Measurements from ENCODE around the gene TNIP2. TPM values are rescaled to one million over a fixed set of nuclear protein-coding genes. Genes with fewer than 3 reads are reported as not detected.

The TNIP2 gene
- total RNA-seq, 1 donor from 2014 or later: 25.4 TPM

DNA sequence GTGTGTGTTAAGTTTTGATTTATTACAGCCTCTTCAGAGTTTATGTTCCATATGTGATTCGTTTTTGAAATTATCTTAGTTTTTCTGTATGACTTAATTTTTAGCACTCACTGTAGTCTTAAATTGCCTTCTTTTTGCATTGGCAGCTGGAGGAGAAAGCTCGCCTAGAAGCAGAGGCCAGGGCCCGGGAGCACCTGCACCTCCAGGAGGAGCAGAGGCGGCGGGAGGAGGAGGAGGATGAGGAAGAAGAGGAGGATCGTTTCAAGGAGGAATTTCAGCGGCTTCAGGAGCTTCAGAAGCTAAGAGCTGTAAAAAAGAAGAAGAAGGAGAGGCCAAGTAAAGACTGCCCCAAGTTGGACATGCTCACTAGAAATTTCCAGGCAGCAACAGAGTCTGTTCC lies 56.6 kb downstream of the TNIP2 start:
- peak overlapping the region; percentile 64 for H3K27ac Mint-ChIP-seq (ENCODE audit: unreplicated experiment)
- no peak overlapping the region for H3K4me3 Mint-ChIP-seq (ENCODE audit: unreplicated experiment)
- H3K9me3 Mint-ChIP-seq (ENCODE audit: unreplicated experiment): peaks cover 11% of the 10 kb centered on the region
- no peak for DNase-seq
- peaks cover 5% of the 10 kb centered on the region for H3K36me3 Mint-ChIP-seq (ENCODE audit: unreplicated experiment)
- peaks cover 12% of the 10 kb centered on the region for H3K27me3 Mint-ChIP-seq (ENCODE audit: unreplicated experiment)
- no peak for TF ChIP-seq CTCF (IDR thresholded peaks at IDR 0.05; ENCODE audit: partially characterized antibody, unreplicated experiment)
- H3K4me1 Mint-ChIP-seq (ENCODE audit: low read depth, unreplicated experiment): peaks cover 15% of the 10 kb centered on the region

DNA sequence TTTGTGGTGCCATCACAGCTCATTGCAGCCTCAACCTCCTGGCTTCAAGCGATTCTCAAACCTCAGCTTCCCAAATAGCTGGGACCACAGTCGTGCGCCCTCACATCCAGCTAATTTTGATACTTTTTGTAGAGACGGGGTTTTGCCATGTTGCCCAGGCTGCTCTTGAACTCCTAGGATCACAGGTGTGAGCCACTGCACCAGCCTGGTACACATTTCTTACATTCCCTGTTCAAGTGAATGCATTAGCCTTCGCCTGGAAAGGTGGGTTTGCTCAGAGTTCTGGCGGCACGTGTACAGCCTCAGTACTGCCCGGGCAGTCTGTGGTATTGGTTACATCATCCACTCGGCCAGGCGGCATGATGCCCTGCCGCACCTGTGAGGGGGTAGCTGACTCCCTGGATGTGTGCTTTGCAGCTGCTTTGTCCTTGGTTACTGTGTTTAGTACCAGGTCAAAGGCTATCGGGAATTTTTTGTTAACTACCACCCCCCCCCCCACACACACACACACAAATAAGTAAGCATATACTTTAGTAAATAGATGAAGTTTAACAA lies 57.1 kb downstream of the TNIP2 start:
- Mint-ChIP-seq H3K4me1 (ENCODE audit: low read depth, unreplicated experiment) (peaks cover 15% of the 10 kb centered on the region), H3K36me3 (ENCODE audit: unreplicated experiment) (peaks cover 5% of the 10 kb centered on the region), H3K4me3 (ENCODE audit: unreplicated experiment) (no peak overlapping the region), H3K27ac (ENCODE audit: unreplicated experiment) (peak overlapping the region; percentile 64), H3K27me3 (ENCODE audit: unreplicated experiment) (peaks cover 14% of the 10 kb centered on the region), H3K9me3 (ENCODE audit: unreplicated experiment) (peaks cover 11% of the 10 kb centered on the region)
- DNase-seq: no peak
- TF ChIP-seq CTCF (IDR thresholded peaks at IDR 0.05; ENCODE audit: partially characterized antibody, unreplicated experiment): no peak

- Mint-ChIP-seq H3K27ac (ENCODE audit: unreplicated experiment) (no peak overlapping the region), H3K9me3 (ENCODE audit: unreplicated experiment) (peaks cover 16% of the 10 kb centered on the region), H3K4me3 (ENCODE audit: unreplicated experiment) (no peak overlapping the region), H3K4me1 (ENCODE audit: low read depth, unreplicated experiment) (peaks cover 16% of the 10 kb centered on the region), H3K36me3 (ENCODE audit: unreplicated experiment) (peaks cover 5% of the 10 kb centered on the region), H3K27me3 (ENCODE audit: unreplicated experiment) (peaks cover 14% of the 10 kb centered on the region)
- no peak for DNase-seq
- no peak for TF ChIP-seq CTCF (IDR thresholded peaks at IDR 0.05; ENCODE audit: partially characterized antibody, unreplicated experiment)
These were observed 57.6 kb downstream of the TNIP2 start for GRCh38 chr4:2698504-2698903.

DNA sequence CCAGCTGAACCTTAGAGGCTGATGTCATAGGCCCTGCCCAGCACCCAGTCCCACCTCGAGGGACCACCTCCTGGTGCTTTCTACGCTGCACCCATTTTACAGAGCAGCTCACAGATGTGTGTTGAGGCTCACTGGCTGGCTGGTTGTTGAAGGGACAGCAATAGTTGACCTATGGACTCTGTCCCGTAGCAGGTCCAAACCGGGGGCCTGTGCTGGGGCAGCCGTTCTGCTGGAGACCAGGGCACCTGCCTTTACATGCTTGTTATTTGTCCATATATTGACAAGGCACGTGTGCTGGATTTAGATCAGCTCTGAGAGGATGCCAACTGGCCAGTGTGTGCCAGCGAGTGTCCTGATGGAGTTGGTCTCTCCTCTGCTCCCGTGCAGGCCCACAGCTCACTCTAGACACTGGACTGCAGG lies 58.1 kb downstream of the TNIP2 start:
- Mint-ChIP-seq H3K27me3 (ENCODE audit: unreplicated experiment) (peaks cover 14% of the 10 kb centered on the region), H3K36me3 (ENCODE audit: unreplicated experiment) (peaks cover 5% of the 10 kb centered on the region), H3K27ac (ENCODE audit: unreplicated experiment) (no peak overlapping the region), H3K9me3 (ENCODE audit: unreplicated experiment) (peaks cover 17% of the 10 kb centered on the region), H3K4me3 (ENCODE audit: unreplicated experiment) (no peak overlapping the region), H3K4me1 (ENCODE audit: low read depth, unreplicated experiment) (peaks cover 16% of the 10 kb centered on the region)
- TF ChIP-seq CTCF (IDR thresholded peaks at IDR 0.05; ENCODE audit: partially characterized antibody, unreplicated experiment): no peak
- DNase-seq: no peak

DNA sequence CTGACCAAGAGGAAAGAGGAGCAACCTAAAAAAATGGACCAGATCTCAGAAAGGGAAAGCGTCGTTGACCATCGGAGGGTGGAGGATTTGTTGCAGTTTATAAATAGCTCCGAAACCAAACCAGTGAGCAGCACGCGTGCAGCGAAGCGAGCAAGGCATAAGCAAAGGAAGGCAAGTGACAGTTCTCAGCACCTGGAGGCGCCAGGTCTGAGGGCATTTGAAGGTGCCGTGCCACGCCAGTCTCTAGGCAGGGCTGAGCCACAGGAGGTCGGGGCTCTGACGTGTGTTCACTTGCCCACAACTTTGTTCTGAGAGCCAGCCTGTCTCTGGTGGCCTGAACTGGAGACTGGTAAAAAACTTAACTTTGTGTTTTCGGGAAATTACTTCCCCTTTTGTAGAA lies 59.7 kb downstream of the TNIP2 start:
- Mint-ChIP-seq H3K36me3 (ENCODE audit: unreplicated experiment) (peaks cover 9% of the 10 kb centered on the region), H3K4me1 (ENCODE audit: low read depth, unreplicated experiment) (peaks cover 11% of the 10 kb centered on the region), H3K4me3 (ENCODE audit: unreplicated experiment) (no peak overlapping the region), H3K27ac (ENCODE audit: unreplicated experiment) (no peak overlapping the region), H3K27me3 (ENCODE audit: unreplicated experiment) (peaks cover 11% of the 10 kb centered on the region), H3K9me3 (ENCODE audit: unreplicated experiment) (peaks cover 11% of the 10 kb centered on the region)
- TF ChIP-seq CTCF (IDR thresholded peaks at IDR 0.05; ENCODE audit: partially characterized antibody, unreplicated experiment): no peak
- DNase-seq: no peak
